ENCODE data around the gene RNU5B-1.

Gene RNU5B-1

GRCh38 chr15:65305150-65305758 lies 777 bp downstream of the RNU5B-1 start:
- no peak for DNase-seq
- no peak for TF ChIP-seq GATA1 (IDR thresholded peaks at IDR 0.05; ENCODE audit: low read depth, low read length)
- TF ChIP-seq POLR2A (IDR thresholded peaks at IDR 0.05; ENCODE audit: low read length), result no peak

GRCh38 chr15:65305776-65306175 lies 1.3 kb downstream of the RNU5B-1 start:
- DNase-seq, result no peak
- TF ChIP-seq POLR2A (IDR thresholded peaks at IDR 0.05; ENCODE audit: low read length), result no peak
- TF ChIP-seq GATA1 (IDR thresholded peaks at IDR 0.05; ENCODE audit: low read depth, low read length), result no peak

- TF ChIP-seq GATA1 (IDR thresholded peaks at IDR 0.05; ENCODE audit: low read depth, low read length) (no peak), POLR2A (IDR thresholded peaks at IDR 0.05; ENCODE audit: low read length) (no peak)
- no peak for DNase-seq
Measured at GRCh38 chr15:65306551-65306950, 2.1 kb downstream of the RNU5B-1 start.

GRCh38 chr15:65307978-65308377 lies 3.5 kb downstream of the RNU5B-1 start:
- TF ChIP-seq GATA1 (IDR thresholded peaks at IDR 0.05; ENCODE audit: low read depth, low read length) (no peak), POLR2A (IDR thresholded peaks at IDR 0.05; ENCODE audit: low read length) (no peak)
- DNase-seq, result no peak

GRCh38 chr15:65309882-65310418 lies 5.5 kb downstream of the RNU5B-1 start:
- no peak for DNase-seq
- TF ChIP-seq GATA1 (IDR thresholded peaks at IDR 0.05; ENCODE audit: low read depth, low read length) (no peak), POLR2A (IDR thresholded peaks at IDR 0.05; ENCODE audit: low read length) (no peak)

GRCh38 chr15:65310431-65311137 lies 6.1 kb downstream of the RNU5B-1 start:
- DNase-seq, result no peak
- TF ChIP-seq POLR2A (IDR thresholded peaks at IDR 0.05; ENCODE audit: low read length) (no peak), GATA1 (IDR thresholded peaks at IDR 0.05; ENCODE audit: low read depth, low read length) (no peak)

GRCh38 chr15:65311760-65312159 lies 7.3 kb downstream of the RNU5B-1 start:
- TF ChIP-seq POLR2A (IDR thresholded peaks at IDR 0.05; ENCODE audit: low read length), result no peak
- TF ChIP-seq GATA1 (IDR thresholded peaks at IDR 0.05; ENCODE audit: low read depth, low read length), result no peak
- no peak for DNase-seq

- TF ChIP-seq GATA1 (IDR thresholded peaks at IDR 0.05; ENCODE audit: low read depth, low read length), result no peak
- no peak for TF ChIP-seq POLR2A (IDR thresholded peaks at IDR 0.05; ENCODE audit: low read length)
- DNase-seq, result no peak
Measured at GRCh38 chr15:65312400-65312916, 8.0 kb downstream of the RNU5B-1 start.

GRCh38 chr15:65318870-65319356 lies 14.4 kb downstream of the RNU5B-1 start:
- peak; percentile 67 to 84 for DNase-seq

GRCh38 chr15:65323071-65323511 lies 18.6 kb downstream of the RNU5B-1 start:
- no peak for DNase-seq
- no peak for TF ChIP-seq GATA1 (IDR thresholded peaks at IDR 0.05; ENCODE audit: low read depth, low read length)
- no peak for TF ChIP-seq POLR2A (IDR thresholded peaks at IDR 0.05; ENCODE audit: low read length)

More at GRCh38 chr15:65318870-65319356, 14.4 kb downstream of the RNU5B-1 start:
- TF ChIP-seq POLR2A (IDR thresholded peaks at IDR 0.05; ENCODE audit: low read length) (no peak), GATA1 (IDR thresholded peaks at IDR 0.05; ENCODE audit: low read depth, low read length) (no peak)

GRCh38 chr15:65326117-65326526 lies 21.6 kb downstream of the RNU5B-1 start:
- no peak for TF ChIP-seq POLR2A (IDR thresholded peaks at IDR 0.05; ENCODE audit: low read length)
- no peak for TF ChIP-seq GATA1 (IDR thresholded peaks at IDR 0.05; ENCODE audit: low read depth, low read length)

GRCh38 chr15:65326818-65327217 lies 22.3 kb downstream of the RNU5B-1 start:
- TF ChIP-seq GATA1 (IDR thresholded peaks at IDR 0.05; ENCODE audit: low read depth, low read length) (no peak), POLR2A (IDR thresholded peaks at IDR 0.05; ENCODE audit: low read length) (no peak)
- DNase-seq, result no peak

More at GRCh38 chr15:65326117-65326526, 21.6 kb downstream of the RNU5B-1 start:
- DNase-seq, result no peak

GRCh38 chr15:65327651-65328393 lies 23.3 kb downstream of the RNU5B-1 start:
- TF ChIP-seq POLR2A (IDR thresholded peaks at IDR 0.05; ENCODE audit: low read length) (no peak), GATA1 (IDR thresholded peaks at IDR 0.05; ENCODE audit: low read depth, low read length) (no peak)

More at GRCh38 chr15:65327651-65328393, 23.3 kb downstream of the RNU5B-1 start:
- no peak for DNase-seq
